GM12878 (cell line): ENCODE data around the gene CLRN1. TPM values are rescaled to one million over a fixed set of nuclear protein-coding genes. Genes with fewer than 3 reads are reported as not detected.

ENCODE experiments used
- ATAC-seq: fragments of 200-7000 bp; cut with Tn5 transposase; 3 replicates; pipeline ENCODE4 v1.9.1; 2020; ENCODE audit warnings: mild to moderate bottlenecking, moderate library complexity
- BruUV-seq: library from RNA; stranded (reverse); fragments of 400-500 nt; replicated peaks from 2 replicates; lab custom pipeline; 2021; lab: Mats Ljungman, UMichigan
- CTCF ChIA-PET: fragments of 300-600 bp; sonication (Branson Sonifier 250); formaldehyde crosslinking; extraction: SDS; loops from one replicate; lab custom pipeline; 2021; ENCODE audit warnings: inconsistent platforms; lab: Yijun Ruan, JAX
- POLR2A ChIA-PET: fragments of 350-600 bp; formaldehyde crosslinking; extraction: SDS; loops from one replicate; lab custom pipeline; 2021; ENCODE audit warnings: inconsistent platforms; lab: Charles Lee
- RAD21 ChIA-PET: fragments of 300-600 bp; sonication (Branson Sonifier 250); formaldehyde crosslinking; loops from one replicate; lab custom pipeline; 2023; ENCODE audit warnings: antibody characterized with exemption; ENCODE audit not compliant: unreplicated experiment; lab: Charles Lee
- SMC1A ChIA-PET: fragments of 300-600 bp; sonication (Branson Sonifier 250); formaldehyde crosslinking; loops from one replicate; lab custom pipeline; 2023; ENCODE audit not compliant: unreplicated experiment, uncharacterized antibody; lab: Charles Lee
- DNase-seq: peaks from one replicate; pipeline ENCODE4 v3.0.0-alpha.2; 2011; ENCODE audit warnings: low read depth, low spot score
- FAIRE-seq: peaks from 3 replicates; lab custom pipeline; 2011; peaks lifted over from hg19 to GRCh38; lab: Jason Lieb, UNC
- H2AFZ ChIP-seq: 2 replicates; pipeline ENCODE4 v1.6.0; 2011; ENCODE audit warnings: low read depth, low read length, control low read depth; ENCODE audit not compliant: control insufficient read depth
- H3K27ac ChIP-seq: 2 replicates; pipeline ENCODE4 v1.5.1; 2011; ENCODE audit warnings: control low read depth; ENCODE audit not compliant: control insufficient read depth, insufficient read depth
- H3K27me3 ChIP-seq, 2 experiments: replicated peaks in 1 of 2; 2 replicates each; pipeline versions ENCODE4 v1.6.0 to v1.6.1; 2011; ENCODE audit warnings: low read length in 1 of 2; ENCODE audit not compliant: control insufficient read depth in 2 of 2, insufficient read depth in 2 of 2
- H3K36me3 ChIP-seq, 2 experiments: 2 replicates each; pipeline ENCODE4 v1.5.1; 2011; ENCODE audit warnings: low read length in 1 of 2; ENCODE audit not compliant: control insufficient read depth in 2 of 2, insufficient read depth in 2 of 2
- H3K4me1 ChIP-seq: 2 replicates; pipeline ENCODE4 v1.6.1; 2011; ENCODE audit warnings: mild to moderate bottlenecking, low read length, moderate library complexity, mixed read lengths; ENCODE audit not compliant: control insufficient read depth, insufficient read depth
- H3K4me2 ChIP-seq: 2 replicates; pipeline ENCODE4 v1.6.0; 2011; ENCODE audit warnings: control low read depth; ENCODE audit not compliant: control insufficient read depth, insufficient read depth
- H3K4me3 ChIP-seq: fragments of 200-600 bp; sonication (generic); 2 replicates; pipeline ENCODE4 v1.5.1; 2016
- H3K79me2 ChIP-seq: 2 replicates; pipeline ENCODE4 v1.6.0; 2011; ENCODE audit warnings: low read length; ENCODE audit not compliant: control insufficient read depth, insufficient read depth
- H3K9ac ChIP-seq: 2 replicates; pipeline ENCODE4 v1.8.0; 2011; ENCODE audit warnings: low read length, control low read depth, mixed read lengths; ENCODE audit not compliant: control insufficient read depth, insufficient read depth
- H3K9me3 ChIP-seq: replicated peaks from 3 replicates; pipeline ENCODE4 v1.5.1; 2011; ENCODE audit warnings: mild to moderate bottlenecking, low read length; ENCODE audit not compliant: control insufficient read depth, insufficient read depth
- H4K20me1 ChIP-seq: 2 replicates; pipeline ENCODE4 v1.6.0; 2011; ENCODE audit not compliant: control insufficient read depth, insufficient read depth
- IRF4 ChIP-seq: IDR thresholded peaks from 2 replicates; pipeline ENCODE4 v1.6.1; 2011; ENCODE audit warnings: low read depth, low read length
- JUNB ChIP-seq: IDR thresholded peaks from 2 replicates; pipeline ENCODE4 v1.6.1; 2016; ENCODE audit warnings: antibody characterized with exemption, mild to moderate bottlenecking
- NR2C2 ChIP-seq: IDR thresholded peaks from 2 replicates; pipeline ENCODE4 v1.6.1; 2011; ENCODE audit warnings: borderline replicate concordance, low read depth; ENCODE audit not compliant: control insufficient read depth, insufficient read length
- PML ChIP-seq: IDR thresholded peaks from 2 replicates; pipeline ENCODE4 v1.6.1; 2012; ENCODE audit warnings: low read length, inconsistent platforms
- RCOR1 ChIP-seq: conservative IDR thresholded peaks from 2 replicates; pipeline ENCODE4 v1.6.1; 2012; ENCODE audit warnings: low read depth, low read length, improper control_type of control experiment
- SP1 ChIP-seq: IDR thresholded peaks from one replicate; pipeline ENCODE4 v1.6.1; 2011; ENCODE audit warnings: low read depth, low read length
- TCF3 ChIP-seq: IDR thresholded peaks from 2 replicates; pipeline ENCODE4 v1.6.1; 2012; ENCODE audit warnings: low read depth, mild to moderate bottlenecking, low read length, borderline replicate concordance; ENCODE audit not compliant: insufficient read depth
- ZBED1 ChIP-seq: IDR thresholded peaks from 2 replicates; pipeline ENCODE4 v1.6.1; 2016; ENCODE audit warnings: borderline replicate concordance
- WGBS: methylation state at CpG from one replicate; pipeline ENCODE4 v1.1.6; 2016; ENCODE audit warnings: low lambda C conversion rate; ENCODE audit not compliant: insufficient replicate concordance, insufficient coverage; ENCODE audit errors: missing lambda C conversion rate; 5-methylcytosine and 5-hydroxymethylcytosine counted together
- in situ Hi-C: fragments of 300-500 bp; cut with MboI; formaldehyde crosslinking; loops from 9 replicates; pipeline ENCODE4 v1.14.3; 2018; ENCODE audit warnings: mixed read lengths
- intact Hi-C: fragments of 100-400 bp; cut with micrococcal nuclease; formaldehyde crosslinking; loops from one replicate; pipeline ENCODE4 v1.14.2; 2022; ENCODE audit not compliant: unreplicated experiment
- polyA plus RNA-seq, 11 experiments: library from polyadenylated mRNA; depleted of rRNA in 4 of 11; unstranded in 6 of 11; stranded (reverse) in 5 of 11; fragments of >200 nt; fragmentation: Nextera tagmentation in 4 of 11; fragmentation: Illumina TruSeq in 1 of 11; extraction: Ambion mirVana in 4 of 11; extraction: Trizol in 1 of 11; gene quantifications; 1 replicate in 1 of 11; 2 replicates in 10 of 11; pipeline versions ENCODE4 v1.2.1 to v1.2.3, GENCODE V29; 2011 to 2016; ENCODE audit warnings: inconsistent platforms in 2 of 11, missing spikeins in 2 of 11, low read depth in 1 of 11
- total RNA-seq, 4 experiments: library from RNA; depleted of rRNA in 3 of 4; stranded (reverse); fragments of >200 nt in 3 of 4; fragmentation: Illumina TruSeq in 1 of 4; extraction: Trizol in 1 of 4; gene quantifications; 2 replicates each; pipeline versions ENCODE4 v1.2.1 to v1.2.3, GENCODE V29; 2013 to 2021
- TF ChIP-seq, protein P1 (sequence below): fragments of 450-650 bp; IDR thresholded peaks from 2 replicates; pipeline ENCODE4 v1.6.1; 2016; ENCODE audit warnings: mild to moderate bottlenecking
- TF ChIP-seq, protein P2 (sequence below): fragments of 150-350 bp; IDR thresholded peaks from 2 replicates; pipeline ENCODE4 v1.6.1; 2016; ENCODE audit warnings: low read depth, low read length

The CLRN1 gene
- total and polyA plus RNA-seq, 10 of the 15 experiments (the other 5 are each of a cell fraction or from before 2014, with no cell fraction given), result not detected

DNA sequence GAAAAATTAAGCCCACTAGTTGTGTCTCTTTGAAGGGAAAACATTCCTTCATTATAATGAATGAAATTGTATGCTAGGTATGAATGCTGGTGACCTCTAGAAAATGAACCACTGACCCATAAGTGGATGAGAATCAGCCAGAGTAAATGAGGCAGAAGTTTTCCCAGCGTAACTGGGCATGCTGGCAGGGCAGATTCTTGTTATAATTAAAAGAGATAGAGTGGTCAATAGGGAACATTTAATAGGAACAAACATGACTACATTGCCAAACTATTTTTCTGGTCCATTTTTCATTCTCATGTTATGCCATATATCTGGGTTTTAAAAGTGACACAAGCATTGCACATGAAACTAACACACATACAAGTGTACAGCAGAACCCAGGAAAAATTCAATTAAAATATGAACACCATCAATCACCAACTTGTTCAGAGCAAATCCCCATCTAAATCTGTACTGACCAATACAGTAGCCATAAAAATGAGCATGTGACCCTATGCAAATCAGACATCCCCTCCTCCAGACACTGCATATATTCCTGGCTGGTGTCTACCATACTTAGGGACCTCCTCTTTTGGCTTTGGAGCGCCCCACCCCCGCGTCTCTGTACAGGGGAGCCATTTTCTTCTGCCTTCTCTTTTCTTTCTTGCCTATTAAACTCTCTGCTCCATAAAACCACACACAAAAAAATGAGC, 4.0 kb downstream of the CLRN1 start (continued):
- TF ChIP-seq, protein P1, sequence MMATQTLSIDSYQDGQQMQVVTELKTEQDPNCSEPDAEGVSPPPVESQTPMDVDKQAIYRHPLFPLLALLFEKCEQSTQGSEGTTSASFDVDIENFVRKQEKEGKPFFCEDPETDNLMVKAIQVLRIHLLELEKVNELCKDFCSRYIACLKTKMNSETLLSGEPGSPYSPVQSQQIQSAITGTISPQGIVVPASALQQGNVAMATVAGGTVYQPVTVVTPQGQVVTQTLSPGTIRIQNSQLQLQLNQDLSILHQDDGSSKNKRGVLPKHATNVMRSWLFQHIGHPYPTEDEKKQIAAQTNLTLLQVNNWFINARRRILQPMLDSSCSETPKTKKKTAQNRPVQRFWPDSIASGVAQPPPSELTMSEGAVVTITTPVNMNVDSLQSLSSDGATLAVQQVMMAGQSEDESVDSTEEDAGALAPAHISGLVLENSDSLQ, result no peak
- TF ChIP-seq JUNB (no peak), PML (no peak), RCOR1 (no peak)

DNA sequence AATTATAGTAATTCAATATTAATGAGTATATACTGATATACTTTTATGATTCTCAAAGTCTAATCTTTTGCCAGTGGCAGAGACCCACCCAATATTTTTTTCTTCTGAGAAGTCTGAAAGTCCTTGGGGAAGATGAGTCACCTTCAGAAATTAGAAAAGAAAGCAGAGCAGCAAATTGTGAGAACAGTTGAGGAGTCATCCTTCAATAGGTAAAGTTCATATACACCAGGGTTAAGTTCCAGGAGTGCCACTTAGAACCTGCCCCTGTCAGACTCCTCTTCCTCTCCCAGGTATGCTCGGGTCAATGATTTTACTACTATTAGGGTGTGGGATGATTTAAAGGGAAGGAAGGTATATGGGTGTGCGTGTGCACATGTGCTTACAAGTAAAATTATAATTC, 7.1 kb downstream of the CLRN1 start:
- Histone ChIP-seq H3K4me1 (no peaks in the 10 kb centered on the region), H2AFZ (no peak overlapping the region), H3K9me3 (no peaks in the 10 kb centered on the region), H3K27me3 (peaks cover 0 to 2% of the 10 kb centered on the region in 2 experiments; a peak in 1 of 4 replicates), H3K9ac (no peak overlapping the region), H3K4me2 (no peak overlapping the region), H3K4me3 (no peak overlapping the region), H3K36me3 (no peaks in the 10 kb centered on the region), H4K20me1 (no peaks in the 10 kb centered on the region; the same call in 1 of the 2 replicates), H3K79me2 (no peaks in the 10 kb centered on the region), H3K27ac (no peak overlapping the region)
- ChIA-PET CTCF (no interaction called here), RAD21 (no interaction called here), POLR2A (no interaction called here), SMC1A (no interaction called here)
- FAIRE-seq (no peak), DNase-seq (no peak), ATAC-seq (no peak)
- TF ChIP-seq IRF4 (no peak), TCF3 (no peak), ZBED1 (no peak), SP1 (no peak), NR2C2 (no peak)
- TF ChIP-seq, protein P2, sequence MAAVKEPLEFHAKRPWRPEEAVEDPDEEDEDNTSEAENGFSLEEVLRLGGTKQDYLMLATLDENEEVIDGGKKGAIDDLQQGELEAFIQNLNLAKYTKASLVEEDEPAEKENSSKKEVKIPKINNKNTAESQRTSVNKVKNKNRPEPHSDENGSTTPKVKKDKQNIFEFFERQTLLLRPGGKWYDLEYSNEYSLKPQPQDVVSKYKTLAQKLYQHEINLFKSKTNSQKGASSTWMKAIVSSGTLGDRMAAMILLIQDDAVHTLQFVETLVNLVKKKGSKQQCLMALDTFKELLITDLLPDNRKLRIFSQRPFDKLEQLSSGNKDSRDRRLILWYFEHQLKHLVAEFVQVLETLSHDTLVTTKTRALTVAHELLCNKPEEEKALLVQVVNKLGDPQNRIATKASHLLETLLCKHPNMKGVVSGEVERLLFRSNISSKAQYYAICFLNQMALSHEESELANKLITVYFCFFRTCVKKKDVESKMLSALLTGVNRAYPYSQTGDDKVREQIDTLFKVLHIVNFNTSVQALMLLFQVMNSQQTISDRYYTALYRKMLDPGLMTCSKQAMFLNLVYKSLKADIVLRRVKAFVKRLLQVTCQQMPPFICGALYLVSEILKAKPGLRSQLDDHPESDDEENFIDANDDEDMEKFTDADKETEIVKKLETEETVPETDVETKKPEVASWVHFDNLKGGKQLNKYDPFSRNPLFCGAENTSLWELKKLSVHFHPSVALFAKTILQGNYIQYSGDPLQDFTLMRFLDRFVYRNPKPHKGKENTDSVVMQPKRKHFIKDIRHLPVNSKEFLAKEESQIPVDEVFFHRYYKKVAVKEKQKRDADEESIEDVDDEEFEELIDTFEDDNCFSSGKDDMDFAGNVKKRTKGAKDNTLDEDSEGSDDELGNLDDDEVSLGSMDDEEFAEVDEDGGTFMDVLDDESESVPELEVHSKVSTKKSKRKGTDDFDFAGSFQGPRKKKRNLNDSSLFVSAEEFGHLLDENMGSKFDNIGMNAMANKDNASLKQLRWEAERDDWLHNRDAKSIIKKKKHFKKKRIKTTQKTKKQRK, result no peak
- WGBS, result 11% methylated on average over 2 of the region's 2 CpGs
- in situ Hi-C loops, result no loop called here
- intact Hi-C loops, result no loop called here
- no TSS peak for BruUV-seq
